ENCODE data around the gene RFLNA.

GRCh38 chr12:124278389-124279101, 16.3 kb upstream of the RFLNA start:
- TF ChIP-seq GATA2 (IDR thresholded peaks at IDR 0.05; ENCODE audit: low read depth, low read length), result no peak
- TF ChIP-seq GATA3 (IDR thresholded peaks at IDR 0.05; ENCODE audit: low read depth, low read length), result no peak

Data from SH-SY5Y (cell line).